Measurements from ENCODE around the gene WEE2.
"Not testable (repeated sequence)": the region's sequence is repeated elsewhere in the genome, so short reads cannot be mapped to it uniquely, and the experiment has no call there.

Gene WEE2
- total RNA-seq, result 0.04 to 0.05 reads per million in 2 donors

DNA sequence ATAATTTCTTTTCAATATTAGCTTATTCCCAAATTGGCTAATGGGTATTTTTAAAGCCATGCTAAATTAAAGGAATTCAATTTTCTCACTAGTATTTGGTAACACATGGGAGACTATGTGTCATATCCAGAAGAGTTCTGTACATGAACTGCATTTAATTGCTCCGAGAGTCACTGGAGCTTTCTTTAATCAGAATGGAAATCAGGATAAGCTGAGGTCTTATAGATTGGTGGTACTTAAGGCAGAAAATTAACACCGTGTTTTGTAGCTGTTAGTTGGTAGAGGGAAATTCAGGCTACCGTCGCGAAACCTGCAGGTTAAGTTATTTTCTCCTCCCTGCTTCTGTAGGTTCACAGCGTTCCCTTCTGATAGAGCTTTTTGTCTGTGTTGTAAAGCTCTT is at the start of gene WEE2:
Gene WEE2, plus strand, starts transcription at position 3 of the 400 bp plus-strand sequence. CDS start 406 bp downstream, outside the sequence.
- DNase-seq, result no peak

DNA sequence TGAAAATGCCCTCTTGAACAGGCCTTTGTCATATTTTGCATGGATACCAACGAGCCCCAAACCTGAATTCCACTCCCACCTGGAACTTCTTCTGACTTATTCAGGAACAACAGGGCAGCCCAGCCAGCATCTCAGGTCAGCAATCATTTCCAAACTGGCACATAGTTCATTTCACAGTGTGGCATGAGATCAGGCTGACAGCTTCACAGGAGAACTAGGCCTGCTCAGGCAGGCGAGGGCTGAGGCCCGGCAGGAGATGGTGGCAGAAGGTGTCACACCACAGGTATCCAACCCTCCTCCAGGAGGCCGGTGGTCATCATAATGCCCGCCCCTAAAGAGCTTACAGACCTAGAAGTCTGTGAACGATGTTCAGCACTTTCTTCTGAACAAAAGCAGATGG is 48.7 kb upstream of the WEE2 start:
- no peak for DNase-seq

DNA sequence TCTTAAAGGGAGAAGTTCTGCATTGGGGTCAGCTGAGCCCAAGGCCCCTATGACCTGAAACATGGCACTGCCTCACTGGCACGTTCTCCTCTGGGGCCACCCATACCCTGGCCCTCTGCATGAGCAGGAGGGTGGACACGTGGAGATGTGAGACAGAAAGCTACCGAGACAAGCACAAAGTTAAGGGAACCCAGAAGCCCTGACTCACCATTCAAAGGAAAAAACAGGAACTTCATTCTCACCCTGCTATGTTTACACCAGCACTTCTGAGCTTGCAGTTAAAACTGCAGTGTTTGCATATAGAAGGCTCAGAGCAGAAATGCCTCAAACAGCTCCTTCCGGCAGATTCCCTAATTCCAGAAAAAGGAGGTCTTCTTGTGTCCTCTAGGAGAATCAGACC is 47.9 kb upstream of the WEE2 start:
- no peak for DNase-seq

DNA sequence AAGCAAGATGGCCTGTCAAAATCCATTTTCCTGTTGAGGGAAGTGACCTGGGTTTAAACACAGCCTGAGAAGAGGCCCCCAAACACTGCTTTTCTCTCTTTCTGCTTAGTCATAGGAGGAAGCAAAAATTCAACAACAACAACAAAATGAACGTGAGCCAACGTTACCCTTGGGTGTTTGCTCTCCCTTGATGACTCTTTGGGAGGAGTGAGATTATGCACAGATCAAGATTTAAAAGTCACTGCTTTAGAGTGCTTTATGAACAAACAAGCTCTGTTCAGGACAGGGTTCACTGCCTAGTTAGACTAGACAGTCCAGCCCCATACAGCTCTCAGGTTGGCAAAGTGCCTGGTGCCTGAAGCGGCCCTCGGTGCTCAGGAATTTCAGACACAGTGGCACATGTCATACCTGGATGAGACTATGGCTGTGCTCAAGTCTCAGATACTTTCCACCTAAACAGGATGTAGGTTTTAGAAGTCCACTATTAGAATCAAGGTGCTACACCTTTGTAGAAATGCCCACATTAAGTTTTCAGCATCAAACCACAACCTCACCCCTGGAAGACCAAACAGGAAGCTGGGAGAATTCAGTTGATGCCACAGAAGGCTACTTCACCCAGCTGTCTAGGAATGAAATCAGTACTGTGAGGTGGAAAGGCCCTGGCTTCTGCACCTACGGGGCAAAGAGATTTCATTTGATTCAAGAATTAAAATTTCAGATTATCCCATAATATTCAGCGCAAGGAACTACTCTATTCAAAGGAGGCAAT is 44.9 kb upstream of the WEE2 start:
- DNase-seq, result no peak

DNA sequence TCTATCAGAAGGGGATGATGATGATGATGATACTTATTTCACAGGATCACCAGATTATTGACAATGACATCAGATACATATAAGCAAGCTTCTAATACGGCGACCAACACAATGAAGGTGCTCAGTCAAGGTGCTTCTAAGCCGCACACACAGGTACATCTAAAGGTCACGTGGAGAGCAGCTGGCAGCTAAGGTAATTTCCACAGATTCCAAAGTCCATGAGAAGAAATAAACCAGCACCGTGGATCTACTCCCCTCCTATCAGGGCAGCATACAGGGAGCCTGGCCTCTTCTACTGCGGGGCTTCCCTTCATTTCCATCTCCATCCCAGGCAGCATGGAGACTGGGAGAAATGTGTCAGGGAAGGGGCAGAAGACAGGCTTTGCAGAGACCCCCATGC is 43.7 kb upstream of the WEE2 start:
- no peak for DNase-seq

DNA sequence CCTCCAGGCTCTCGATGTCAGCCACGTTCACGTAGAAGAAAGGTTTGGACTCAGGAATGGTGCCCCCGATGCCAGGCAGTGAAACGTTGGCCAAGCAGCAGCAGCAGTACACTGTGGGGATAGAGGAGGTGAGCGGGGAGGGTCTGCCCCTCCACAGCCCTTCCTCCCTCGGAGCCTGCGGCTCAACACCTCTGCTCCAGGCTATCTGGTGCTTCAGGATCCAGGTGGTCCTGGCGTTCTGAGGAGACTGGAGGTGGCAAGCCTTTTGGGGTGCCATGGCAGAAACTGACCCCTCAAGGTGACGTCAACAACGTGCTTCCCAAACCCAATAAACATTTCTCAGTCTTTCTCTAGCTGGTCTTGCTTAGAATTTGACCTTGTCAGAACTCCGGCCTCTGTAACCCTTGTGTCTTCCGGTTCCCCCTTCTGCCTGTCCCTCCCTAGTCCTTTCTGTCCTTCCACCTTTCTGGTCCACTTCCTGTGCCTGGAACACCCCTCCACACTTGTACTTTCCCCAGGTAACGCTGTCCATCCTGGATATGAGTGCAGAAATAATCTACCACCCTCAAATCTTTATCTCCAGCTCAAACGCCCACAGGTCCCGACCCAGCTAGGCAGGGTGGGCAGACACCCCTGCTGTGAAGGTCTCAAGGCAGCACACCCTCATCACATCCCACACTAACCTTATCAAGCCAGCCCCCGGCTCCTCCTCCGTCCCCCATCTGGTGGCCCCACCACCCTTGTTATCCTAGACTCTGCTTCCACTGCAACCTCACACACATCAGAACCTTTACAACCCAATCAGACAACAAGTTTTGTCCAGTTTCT is 42.7 kb upstream of the WEE2 start:
- no peak for DNase-seq

DNA sequence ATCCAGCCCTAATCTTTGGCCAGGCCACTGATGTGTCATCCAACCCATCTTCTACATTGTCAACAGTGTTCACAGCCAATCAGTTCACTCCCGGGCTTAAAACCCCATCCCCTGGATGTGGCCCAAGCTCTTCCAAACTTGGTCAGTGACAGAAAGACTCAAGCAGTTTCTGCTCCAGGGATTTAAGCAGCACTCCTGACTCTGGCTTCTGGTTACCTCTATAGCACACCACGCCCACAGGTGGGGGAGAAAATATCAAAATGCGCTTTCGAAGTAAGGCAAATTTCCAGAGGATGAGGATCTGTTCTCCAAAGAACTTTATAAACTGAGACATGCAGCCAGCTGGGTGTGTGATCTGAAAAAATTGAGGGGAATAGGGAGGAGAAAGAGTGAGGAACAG is 42.1 kb upstream of the WEE2 start:
- no peak for DNase-seq

DNA sequence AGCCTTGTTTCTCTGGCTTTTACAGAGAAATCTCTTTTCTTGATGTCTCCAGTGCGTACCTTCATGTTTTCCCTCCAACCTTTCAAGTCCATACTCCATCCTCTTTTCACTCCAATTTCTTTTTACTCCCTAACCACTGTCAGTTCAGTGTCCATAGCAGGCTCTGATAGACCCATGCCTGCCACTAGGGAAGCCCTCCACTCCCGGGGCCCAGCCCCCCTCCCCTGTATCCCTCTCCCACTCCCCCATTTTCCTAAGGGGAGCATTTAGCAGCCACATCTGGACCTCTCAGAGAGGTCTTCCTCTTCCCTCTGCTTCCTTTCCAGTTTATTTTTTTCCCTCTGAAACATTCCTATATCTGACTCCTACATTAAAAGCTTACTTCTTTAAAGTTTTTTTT is 39.3 kb upstream of the WEE2 start:
- no peak for DNase-seq

DNA sequence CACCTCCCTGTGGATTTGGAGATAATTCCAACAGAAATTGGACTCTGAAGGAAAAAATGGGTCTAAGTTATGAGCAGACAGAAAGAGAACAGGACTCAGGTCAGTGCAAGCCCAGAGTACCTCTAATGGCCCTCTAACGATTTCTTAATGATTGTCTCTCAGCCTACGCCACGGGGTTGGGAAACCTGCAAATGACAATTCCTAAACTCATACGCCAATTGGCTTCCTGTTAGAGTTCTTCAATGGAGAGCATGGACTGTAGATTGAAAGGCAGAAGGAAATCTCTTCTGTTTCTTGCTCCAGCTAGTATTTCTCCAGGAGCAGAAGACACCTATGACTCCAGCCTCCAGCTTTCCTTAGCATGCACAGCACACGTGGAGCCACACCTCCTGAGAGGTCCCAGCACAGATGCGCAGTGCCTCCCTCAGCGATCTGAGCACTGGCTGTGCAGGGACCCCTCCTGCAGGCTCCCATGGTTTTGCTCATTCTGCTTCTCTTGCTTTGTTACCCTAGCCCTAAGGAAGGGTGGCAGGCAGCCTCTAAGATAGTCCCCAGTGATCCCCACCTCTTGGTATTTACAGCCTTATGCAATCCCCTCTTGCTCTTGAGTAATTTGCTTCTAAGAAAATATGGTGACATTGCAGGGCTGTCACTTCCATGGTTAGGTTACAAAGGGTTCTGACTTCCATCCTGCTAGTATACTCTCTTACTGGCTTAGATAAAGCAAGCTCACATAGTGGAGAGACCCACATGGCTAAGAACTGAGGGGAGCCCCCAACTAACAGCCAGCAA is 36.3 kb upstream of the WEE2 start:
- DNase-seq, result no peak

DNA sequence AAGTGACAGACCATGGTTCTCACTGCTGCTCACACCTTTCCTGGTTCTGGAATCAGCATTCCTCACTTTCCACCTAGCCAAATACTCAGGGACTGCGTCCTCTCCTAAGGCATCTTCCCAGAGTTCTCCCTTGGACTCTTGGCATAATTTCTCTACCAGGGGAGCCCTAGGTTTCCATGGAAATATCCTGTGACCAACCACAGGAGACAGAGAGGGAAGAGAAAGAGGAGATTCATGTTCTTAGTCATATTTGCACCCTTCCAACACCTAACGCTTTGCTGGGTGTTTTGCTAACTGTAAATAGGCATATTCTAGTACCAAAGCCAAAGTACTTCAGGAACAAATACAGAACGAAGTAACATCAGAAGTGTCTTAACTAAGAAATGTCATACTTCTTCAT is 34.8 kb upstream of the WEE2 start:
- DNase-seq, result no peak

DNA sequence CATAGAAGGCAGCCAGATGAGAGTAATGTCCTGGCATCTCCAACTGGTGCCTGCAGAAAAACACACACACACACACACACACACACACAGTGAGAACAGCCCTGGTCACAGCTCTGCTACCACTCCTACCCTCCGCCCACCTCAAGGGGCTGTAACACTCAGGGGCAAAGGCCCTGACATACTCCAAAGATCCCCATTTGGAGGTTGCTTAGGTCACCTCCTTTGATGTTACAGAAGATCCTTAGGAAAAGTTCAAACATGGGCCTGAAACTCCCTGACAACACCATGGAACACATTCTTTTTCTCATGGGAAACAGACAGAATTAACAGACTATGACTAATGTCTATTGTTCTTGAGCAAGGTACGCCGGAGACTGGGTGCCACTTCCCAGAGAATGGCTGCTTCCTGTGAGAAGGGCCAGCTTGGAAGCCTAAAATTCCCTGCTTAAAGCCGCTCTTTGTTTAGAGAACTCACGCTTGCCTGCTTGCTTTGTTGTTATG is 33.9 kb upstream of the WEE2 start:
- no peak for DNase-seq

DNA sequence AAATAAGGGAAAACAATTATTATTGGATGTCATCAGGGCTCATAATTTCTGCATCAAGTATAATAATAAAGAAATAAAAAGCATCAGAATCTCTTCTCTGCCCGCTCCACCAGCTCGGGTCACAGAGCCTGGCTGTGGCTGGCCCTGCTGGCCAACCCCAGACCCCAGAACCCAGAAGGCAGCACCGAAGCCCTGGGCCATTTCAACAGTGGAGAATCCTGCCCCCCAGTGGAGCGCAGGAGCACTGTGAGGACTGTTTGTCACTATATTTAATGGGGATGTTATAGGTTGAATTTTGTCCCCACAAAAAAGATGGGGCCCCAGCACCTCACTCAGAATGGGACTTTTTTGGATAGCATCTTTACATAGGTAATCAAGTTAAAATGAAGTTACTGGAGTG is 33.5 kb upstream of the WEE2 start:
- DNase-seq, result no peak

DNA sequence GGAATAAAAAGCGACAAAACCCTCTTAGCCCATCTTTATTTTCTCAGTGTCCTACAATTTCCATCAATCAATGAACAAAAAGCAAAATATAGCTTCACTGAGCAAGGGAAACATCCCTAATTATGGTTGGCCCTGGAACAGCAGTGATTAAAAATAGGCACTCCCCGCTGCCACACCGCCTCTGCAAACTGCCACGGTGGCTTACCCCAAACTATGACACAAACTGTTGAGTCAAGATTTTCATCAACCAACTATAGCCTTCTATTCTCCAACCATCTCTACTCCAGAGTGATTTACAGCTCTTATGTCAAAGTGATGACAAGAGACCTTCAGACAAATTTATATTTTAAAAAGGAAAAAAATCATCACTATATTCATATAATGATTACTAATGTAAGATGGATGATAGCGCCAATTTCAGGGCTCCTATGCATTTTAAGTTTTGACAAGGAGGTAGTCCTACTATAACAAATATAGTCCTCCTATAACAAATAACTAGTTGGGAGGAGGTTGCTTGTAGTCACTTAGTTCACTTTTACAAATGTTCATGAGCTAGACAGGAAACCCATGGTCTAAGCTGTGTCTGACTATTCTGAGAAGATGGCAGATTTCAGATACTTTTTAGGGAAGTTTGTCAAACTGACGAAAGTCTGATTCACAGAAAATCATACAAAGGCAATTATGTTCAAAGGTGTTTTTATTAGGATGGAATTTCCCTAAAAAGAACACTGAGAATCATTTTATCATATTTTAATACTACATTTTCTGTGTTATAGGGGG is 32.5 kb upstream of the WEE2 start:
- no peak for DNase-seq

DNA sequence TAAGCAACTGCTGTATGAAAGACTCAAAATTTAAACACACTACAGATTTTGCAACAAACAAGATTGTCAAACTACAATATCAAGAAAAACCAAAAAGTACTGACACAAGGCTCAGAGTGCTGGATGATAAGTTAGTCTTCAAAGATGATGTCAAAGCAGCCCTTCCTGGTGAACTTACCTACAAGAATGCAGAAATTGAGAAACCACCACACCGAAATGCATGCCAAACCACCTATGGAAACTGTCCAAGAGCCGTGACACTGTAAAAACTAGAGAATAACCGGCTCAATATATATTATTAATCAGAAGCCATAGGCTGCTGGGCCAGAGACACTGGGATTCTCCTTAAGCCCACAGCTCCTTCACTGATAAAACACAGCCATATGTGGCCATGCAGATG is 31.5 kb upstream of the WEE2 start:
- no peak for DNase-seq

DNA sequence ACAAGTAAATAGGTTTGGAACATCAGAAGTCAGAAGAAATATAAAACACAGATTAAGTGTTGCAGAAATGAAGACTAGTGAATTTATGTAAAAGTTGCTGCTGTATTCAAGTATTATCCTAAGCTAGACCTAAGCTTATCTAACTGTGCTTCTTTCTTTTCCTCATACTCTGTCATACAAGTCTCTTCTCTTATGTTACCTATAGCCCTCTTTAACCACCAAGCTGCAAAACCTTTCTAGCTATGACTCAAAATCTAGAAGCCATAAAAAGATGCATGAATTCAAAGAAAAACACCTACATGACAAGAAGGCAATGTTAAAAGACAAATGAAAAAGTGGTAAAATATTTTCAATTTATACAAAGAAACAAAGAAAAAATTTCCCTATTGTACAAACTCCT is 29.1 kb upstream of the WEE2 start:
- no peak for DNase-seq

DNA sequence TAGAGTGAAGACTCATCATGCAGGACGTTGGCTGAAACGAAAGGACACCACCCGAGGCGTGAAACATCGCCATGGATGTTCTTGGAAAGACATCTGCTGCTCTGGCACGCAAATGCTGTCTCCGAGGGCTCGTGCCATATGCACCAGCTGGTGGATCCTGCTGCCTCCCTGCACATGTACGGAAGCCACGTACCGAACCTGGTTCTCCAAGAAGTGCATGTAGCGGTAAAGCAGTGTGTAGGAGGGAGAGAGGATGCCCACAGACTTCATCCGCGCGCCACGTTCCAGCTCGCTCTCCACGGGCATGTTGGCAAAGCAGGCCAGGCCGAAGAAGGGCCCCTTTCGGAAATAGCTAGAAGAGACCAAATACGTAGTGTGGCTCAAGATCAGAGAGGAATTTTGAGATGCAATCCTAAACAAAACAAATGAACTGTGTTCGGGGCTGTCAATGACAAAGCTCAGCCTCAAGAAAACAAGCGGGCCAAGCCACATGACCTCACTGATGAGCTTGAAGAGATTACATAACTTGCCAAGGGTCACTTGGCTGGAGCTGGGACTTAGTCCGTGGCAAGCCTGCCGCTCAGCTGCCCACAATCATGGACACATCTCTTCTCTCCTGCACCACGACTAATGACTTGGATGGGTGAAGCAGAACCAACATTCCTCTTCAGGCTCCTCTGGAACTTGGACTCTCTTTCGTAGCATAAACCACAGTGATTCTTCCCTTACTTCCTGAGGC is 22.7 kb upstream of the WEE2 start:
- DNase-seq, result no peak

DNA sequence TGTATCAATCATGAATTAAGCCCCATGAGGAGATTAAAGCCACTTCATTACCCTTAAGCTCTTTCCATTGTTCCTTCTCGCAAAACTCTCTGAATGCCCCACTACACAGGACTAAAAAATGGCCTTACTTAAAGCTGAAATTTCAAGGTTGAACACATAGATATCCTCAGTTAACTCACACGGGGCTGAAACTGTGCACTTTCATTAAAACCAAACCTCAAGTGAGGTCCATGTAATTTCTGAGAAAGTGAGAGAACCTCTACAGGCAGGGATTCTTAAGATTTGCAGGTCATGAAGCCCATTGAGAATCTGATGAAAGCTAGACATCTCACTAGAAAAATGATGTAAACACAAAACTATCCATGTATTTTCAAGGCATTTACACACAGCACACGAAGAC is 22.1 kb upstream of the WEE2 start:
- DNase-seq, result no peak

DNA sequence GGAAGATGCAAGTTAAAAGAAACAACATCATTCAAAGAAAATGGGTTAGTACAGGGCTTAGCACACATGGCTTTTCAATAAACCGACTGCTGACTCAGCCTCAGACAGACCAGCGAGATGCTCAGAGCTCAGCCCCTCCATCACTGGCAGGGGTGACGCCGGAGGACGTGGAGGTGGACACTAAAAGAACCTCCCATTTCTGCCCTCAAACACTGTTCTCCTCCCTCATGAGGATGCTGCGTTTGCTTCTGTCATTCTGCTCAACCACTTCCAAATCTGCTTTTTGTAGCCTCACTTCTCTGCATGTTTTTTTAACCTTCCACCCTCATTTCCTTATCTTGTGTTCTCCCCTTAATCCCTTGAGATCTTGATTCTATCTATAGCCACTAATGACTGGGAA is 21.5 kb upstream of the WEE2 start:
- no peak for DNase-seq

DNA sequence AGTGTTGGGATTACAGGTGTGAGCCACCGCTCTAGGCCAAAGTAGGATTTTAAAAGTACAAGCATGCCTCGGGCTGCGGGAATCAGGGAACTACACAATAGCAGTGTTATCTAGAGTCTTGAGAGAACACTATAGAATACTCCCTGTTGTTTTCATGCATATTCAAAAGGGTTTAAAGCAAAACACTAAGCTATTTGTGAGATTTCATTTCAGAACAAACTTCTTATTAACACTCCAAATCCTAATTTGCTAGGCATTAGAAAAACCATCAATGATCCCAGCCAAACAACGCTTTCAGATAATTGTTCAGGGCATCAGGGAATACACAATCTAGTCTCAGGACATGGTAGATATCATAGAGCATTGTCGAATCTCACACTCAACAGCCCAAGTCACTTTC is 20.1 kb upstream of the WEE2 start:
- DNase-seq, result no peak

DNA sequence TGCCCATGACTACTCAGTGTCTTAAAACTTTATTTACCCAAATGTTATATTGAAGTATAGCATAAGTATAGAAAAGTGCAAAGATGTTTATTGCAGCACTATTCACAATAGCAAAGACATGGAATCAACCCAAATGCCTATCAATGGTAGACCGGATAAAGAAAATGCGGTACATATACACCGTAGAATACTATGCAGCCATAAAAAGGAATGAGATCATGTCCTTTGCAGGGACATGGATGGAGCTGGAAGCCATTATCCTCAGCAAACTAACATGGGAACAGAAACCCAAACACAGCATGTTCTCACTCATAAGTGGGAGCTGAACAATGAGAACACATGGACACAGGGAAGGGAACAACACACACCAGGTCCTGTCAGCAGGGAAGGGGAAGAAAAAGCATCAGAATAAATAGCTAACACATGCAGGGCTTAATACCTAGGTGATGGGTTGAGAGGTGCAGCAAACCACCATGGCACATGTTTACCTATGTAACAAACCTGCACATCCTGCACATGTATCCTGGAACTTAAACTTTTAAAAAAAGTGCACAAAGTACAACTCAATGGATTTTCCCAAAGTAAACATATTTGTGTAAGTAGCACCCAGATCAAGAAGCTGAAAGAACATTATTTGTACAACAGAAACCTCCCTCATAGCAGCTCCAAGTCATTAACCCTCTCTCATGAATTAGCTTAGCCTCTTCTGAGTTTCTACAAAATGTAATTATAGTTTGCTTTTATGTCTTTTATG is 18.9 kb upstream of the WEE2 start:
- not testable (repeated sequence) for DNase-seq

DNA sequence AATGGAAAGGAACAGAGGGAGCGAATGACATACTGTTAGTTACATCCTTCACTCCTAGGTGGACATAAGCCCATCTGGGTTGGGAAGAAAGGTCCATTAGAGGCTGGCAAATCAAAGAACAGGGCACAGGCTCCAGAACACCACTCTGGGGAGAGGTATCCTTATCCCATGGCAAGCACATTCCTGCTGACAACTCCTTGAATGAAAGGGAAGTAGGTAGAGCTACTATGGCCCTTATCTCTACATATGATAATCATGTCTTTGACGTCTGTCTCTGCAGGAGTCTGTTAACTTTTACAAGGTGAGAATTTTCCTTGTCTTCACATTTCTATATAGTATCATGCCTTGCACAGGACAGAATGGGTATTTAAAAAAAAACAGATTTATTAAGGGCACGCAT is 16.6 kb upstream of the WEE2 start:
- DNase-seq, result no peak

Data from activated gamma-delta T cell (primary cell).